Activated CD4-positive, alpha-beta T cell treated with anti-CD3 and anti-CD28 coated beads, Interleukin-2, amount 10 ng/mL, durations not matched to agents 24 days and 14 days (primary cell): ENCODE measurements around the gene POMT2. TPM values are rescaled to one million over a fixed set of nuclear protein-coding genes. Genes with fewer than 3 reads are reported as not detected.

Experiments used
- DNase-seq: peaks from one replicate; pipeline ENCODE4 v3.0.0; 2022
- H3K27ac Mint-ChIP-seq: one replicate; pipeline ENCODE4 v1.8.0; 2022; ENCODE audit warnings: mild to moderate bottlenecking, mixed read lengths
- H3K27me3 Mint-ChIP-seq: one replicate; pipeline ENCODE4 v1.8.0; 2022; ENCODE audit warnings: mixed read lengths
- H3K36me3 Mint-ChIP-seq: one replicate; pipeline ENCODE4 v1.8.0; 2022; ENCODE audit warnings: low read depth, mild to moderate bottlenecking, mixed read lengths
- H3K4me1 Mint-ChIP-seq: one replicate; pipeline ENCODE4 v1.8.0; 2021; ENCODE audit warnings: mixed read lengths
- H3K4me3 Mint-ChIP-seq: one replicate; pipeline ENCODE4 v1.8.0; 2022; ENCODE audit warnings: mild to moderate bottlenecking, moderate library complexity, mixed read lengths
- H3K9me3 Mint-ChIP-seq: one replicate; pipeline ENCODE4 v1.8.0; 2021; ENCODE audit warnings: mixed read lengths
- intact Hi-C: fragments of 100-400 bp; cut with micrococcal nuclease; formaldehyde crosslinking; loops from one replicate; pipeline ENCODE4 v1.15.1; 2023
- total RNA-seq: library from RNA; stranded (reverse); gene quantifications from 2 replicates; pipeline ENCODE4 v1.2.3, GENCODE V29; 2022

POMT2 gene
- total RNA-seq, 1 donor from 2014 or later = 23.5 TPM

DNA sequence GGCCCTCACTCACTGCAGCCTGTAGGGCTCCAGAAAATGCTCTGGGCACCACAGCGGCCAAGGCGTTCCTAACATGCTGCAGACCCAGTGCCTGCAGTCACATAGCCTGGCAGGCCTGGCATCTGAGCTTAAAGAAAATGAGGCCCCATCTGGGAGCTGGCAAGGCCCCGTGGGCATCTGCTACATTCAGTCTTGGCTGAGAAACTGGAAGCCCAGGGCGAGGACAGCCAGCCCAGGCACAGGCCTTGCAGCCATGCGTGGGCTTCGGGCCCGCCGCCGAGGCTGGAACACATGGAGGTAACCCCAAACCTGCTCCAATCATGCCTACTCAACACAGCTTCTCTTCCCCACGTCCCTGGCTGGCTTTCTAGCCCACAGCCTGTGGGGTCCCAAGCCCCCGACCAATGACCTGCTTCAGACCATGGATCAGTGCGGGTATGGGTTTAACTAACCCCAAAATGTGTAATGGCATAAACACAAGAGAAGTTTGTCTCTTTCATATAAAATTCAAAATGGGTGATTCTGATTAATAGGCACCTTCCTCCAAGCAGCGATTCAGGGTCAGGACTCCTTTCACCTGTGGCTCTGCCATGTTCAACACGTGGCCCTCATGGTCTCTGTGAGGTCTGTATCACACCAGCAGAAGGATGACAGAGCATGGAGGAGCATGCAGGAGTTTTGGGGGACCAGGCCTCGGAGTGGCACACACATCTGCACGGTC is 56.1 kb downstream of the POMT2 start:
- Mint-ChIP-seq H3K27ac (no peak overlapping the region), H3K27me3 (peaks cover 23% of the 10 kb centered on the region), H3K9me3 (peaks cover 3% of the 10 kb centered on the region), H3K4me1 (no peaks in the 10 kb centered on the region), H3K36me3 (no peaks in the 10 kb centered on the region), H3K4me3 (no peak overlapping the region)
- DNase-seq = no peak
- intact Hi-C loops = no loop called here

DNA sequence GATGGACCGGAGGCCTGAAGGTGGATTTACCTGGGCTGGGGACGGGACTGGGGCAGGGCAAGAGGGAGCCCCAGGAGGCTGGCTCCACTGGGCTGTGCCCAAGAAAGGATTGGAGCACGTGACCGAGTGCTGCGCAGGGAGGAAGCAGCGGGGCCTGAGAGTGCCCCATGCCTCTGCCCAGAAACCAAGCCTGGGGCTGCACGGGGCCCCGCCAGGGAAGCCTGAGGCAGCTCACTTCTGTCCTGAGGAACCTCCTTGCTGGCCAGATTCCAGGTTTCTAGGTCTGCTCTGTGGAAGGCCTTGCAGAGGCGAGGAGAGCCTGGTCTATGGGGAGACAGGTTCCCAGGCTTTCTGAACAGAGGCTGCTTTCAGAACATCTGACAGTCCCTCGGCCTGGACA is 60.1 kb downstream of the POMT2 start:
- intact Hi-C loops = no loop called here
- no peak for DNase-seq
- no peaks in the 10 kb centered on the region for H3K4me1 Mint-ChIP-seq
- no peaks in the 10 kb centered on the region for H3K9me3 Mint-ChIP-seq
- H3K36me3 Mint-ChIP-seq = no peaks in the 10 kb centered on the region
- H3K4me3 Mint-ChIP-seq = no peak overlapping the region
- no peak overlapping the region for H3K27ac Mint-ChIP-seq
- H3K27me3 Mint-ChIP-seq = peaks cover 9% of the 10 kb centered on the region

DNA sequence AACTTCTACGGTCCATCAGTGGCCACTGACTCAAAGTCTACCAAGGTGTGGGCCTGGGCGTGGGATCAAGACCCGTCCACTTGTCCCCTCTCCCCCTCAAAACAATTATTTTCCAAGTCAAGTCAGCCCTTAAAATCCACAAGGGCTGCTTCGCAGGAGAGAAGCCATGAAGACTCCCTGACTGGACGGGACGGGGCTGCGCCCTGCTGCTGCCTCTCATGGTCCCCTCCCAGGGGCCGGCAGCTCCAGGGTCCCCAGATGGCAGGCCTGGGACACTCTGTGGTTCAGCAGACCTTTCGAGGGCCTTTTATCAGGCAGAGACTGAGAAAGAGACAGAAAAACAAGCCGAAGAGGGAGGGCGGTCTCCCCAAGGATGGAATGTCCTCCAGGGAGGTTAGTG is 60.5 kb downstream of the POMT2 start:
- Mint-ChIP-seq H3K36me3 (no peaks in the 10 kb centered on the region), H3K4me3 (no peak overlapping the region), H3K27me3 (peaks cover 9% of the 10 kb centered on the region), H3K4me1 (no peaks in the 10 kb centered on the region), H3K9me3 (no peaks in the 10 kb centered on the region), H3K27ac (no peak overlapping the region)
- intact Hi-C loops = no loop called here
- DNase-seq = no peak

- Mint-ChIP-seq H3K27ac (no peak overlapping the region), H3K27me3 (peaks cover 9% of the 10 kb centered on the region), H3K4me1 (no peaks in the 10 kb centered on the region), H3K9me3 (no peaks in the 10 kb centered on the region), H3K4me3 (no peak overlapping the region), H3K36me3 (no peaks in the 10 kb centered on the region)
- intact Hi-C loops = no loop called here
- DNase-seq = no peak
These were observed 61.5 kb downstream of the POMT2 start for GRCh38 chr14:77259025-77259715.

GRCh38 chr14:77258566-77258965 is 62.1 kb downstream of the POMT2 start:
- no peaks in the 10 kb centered on the region for H3K9me3 Mint-ChIP-seq
- DNase-seq = no peak
- H3K36me3 Mint-ChIP-seq = no peaks in the 10 kb centered on the region
- no peak overlapping the region for H3K4me3 Mint-ChIP-seq
- peaks cover 7% of the 10 kb centered on the region for H3K27me3 Mint-ChIP-seq
- intact Hi-C loops = no loop called here
- no peak overlapping the region for H3K27ac Mint-ChIP-seq
- no peaks in the 10 kb centered on the region for H3K4me1 Mint-ChIP-seq

- no peaks in the 10 kb centered on the region for H3K36me3 Mint-ChIP-seq
- intact Hi-C loops = no loop called here
- no peaks in the 10 kb centered on the region for H3K4me1 Mint-ChIP-seq
- H3K4me3 Mint-ChIP-seq = no peak overlapping the region
- H3K27ac Mint-ChIP-seq = no peak overlapping the region
- no peak for DNase-seq
- peaks cover 5% of the 10 kb centered on the region for H3K27me3 Mint-ChIP-seq
- H3K9me3 Mint-ChIP-seq = no peaks in the 10 kb centered on the region
These were observed 63.0 kb downstream of the POMT2 start for GRCh38 chr14:77257700-77258099.

GRCh38 chr14:77256694-77257093 is 64.0 kb downstream of the POMT2 start:
- no peaks in the 10 kb centered on the region for H3K9me3 Mint-ChIP-seq
- no peak overlapping the region for H3K4me3 Mint-ChIP-seq
- intact Hi-C loops = no loop called here
- no peak overlapping the region for H3K27ac Mint-ChIP-seq
- H3K4me1 Mint-ChIP-seq = no peaks in the 10 kb centered on the region
- peaks cover 5% of the 10 kb centered on the region for H3K27me3 Mint-ChIP-seq
- DNase-seq = no peak
- H3K36me3 Mint-ChIP-seq = no peaks in the 10 kb centered on the region

DNA sequence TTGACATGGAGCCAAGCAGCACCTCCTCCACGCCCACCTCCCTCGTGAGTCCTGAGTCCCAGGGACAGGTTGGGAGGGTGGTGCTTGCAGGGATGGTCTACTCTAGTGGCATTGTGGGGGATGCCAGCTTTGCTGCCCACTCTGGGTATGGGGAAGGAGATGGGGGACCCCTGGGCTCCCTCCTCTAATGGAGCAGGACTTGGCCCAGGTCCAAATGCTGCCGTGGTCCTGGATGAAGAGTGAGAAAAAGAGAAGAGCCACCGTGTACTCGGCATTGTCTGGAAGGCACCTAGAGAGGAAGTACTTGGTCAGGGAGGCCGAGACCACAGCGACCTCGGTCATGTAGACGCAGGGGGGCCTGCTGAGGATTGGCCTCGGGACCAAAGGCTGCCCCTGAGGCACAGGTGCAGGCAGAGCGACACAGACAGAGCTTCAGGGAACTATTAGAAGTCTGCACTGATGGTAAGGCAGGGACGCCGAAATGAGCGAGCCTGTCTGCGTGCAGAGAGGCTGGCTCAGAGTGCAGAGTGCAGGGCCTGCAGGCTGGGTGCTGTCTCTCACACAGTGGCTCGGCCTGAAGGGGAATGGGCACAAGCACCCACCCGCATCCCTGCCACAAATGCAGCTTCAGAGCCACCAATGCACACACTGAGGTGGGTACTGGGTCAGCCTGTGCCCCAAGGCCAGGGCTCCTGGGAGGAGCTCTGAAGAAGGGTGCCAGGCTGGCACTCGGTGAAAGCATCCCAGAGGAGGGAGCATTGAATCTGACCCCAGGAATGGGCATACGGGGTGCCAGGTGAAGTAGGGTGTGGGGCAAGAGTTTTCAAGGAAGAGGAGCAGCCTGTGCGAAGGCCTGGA is 67.1 kb downstream of the POMT2 start:
- Mint-ChIP-seq H3K36me3 (no peaks in the 10 kb centered on the region), H3K4me1 (no peaks in the 10 kb centered on the region), H3K27me3 (peaks cover 2% of the 10 kb centered on the region), H3K9me3 (no peaks in the 10 kb centered on the region), H3K27ac (no peak overlapping the region), H3K4me3 (no peak overlapping the region)
- DNase-seq = no peak
- intact Hi-C loops = no loop called here

DNA sequence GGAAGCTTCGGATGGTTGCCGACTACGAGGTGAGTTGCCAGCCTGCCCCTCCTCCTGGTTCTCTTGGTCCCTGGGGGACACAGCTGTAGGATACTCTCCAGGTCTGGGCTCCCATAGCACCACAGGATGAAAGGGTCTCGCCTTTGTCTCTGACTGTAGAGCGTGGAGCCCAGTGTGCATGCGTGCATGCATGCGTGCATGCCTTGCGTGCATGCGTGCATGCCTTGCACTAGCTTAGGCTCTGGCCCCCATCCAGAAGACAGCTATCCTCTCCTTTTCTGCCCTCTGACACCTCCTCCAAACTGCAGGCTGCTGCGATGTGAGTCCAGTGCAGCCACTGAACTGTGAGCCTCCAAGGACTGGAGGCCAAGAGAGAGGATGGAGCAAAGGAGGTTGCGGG is 68.8 kb downstream of the POMT2 start:
- Mint-ChIP-seq H3K4me1 (no peaks in the 10 kb centered on the region), H3K9me3 (no peaks in the 10 kb centered on the region), H3K4me3 (no peak overlapping the region), H3K27me3 (peaks cover 2% of the 10 kb centered on the region), H3K27ac (no peak overlapping the region), H3K36me3 (no peaks in the 10 kb centered on the region)
- no peak for DNase-seq
- intact Hi-C loops = no loop called here

- DNase-seq = no peak
- intact Hi-C loops = no loop called here
- H3K4me3 Mint-ChIP-seq = no peak overlapping the region
- peaks cover 2% of the 10 kb centered on the region for H3K27me3 Mint-ChIP-seq
- no peaks in the 10 kb centered on the region for H3K4me1 Mint-ChIP-seq
- H3K27ac Mint-ChIP-seq = no peak overlapping the region
- H3K9me3 Mint-ChIP-seq = no peaks in the 10 kb centered on the region
- H3K36me3 Mint-ChIP-seq = no peaks in the 10 kb centered on the region
These were observed 69.8 kb downstream of the POMT2 start for GRCh38 chr14:77250927-77251326.

DNA sequence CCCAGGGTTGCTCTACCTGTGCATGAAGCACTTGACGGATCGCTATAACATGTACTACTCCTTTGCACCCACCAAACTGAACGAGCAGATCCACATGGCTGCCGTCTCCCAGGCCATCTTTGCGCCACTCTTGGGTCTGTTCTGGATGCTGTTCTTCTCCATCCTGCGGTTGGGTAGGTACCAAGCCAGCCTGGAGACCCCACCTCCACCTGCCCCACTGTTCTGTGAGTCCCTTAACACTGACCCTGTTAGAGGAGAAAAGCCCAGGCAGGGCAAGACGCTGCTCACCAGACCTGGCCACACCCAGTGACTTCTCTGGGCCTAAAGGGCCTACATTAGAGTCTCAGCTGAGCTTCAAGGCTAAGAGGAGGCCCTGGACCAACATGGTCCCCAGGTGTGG is 71.4 kb downstream of the POMT2 start:
- Mint-ChIP-seq H3K4me1 (no peaks in the 10 kb centered on the region), H3K36me3 (no peaks in the 10 kb centered on the region), H3K27me3 (peaks cover 2% of the 10 kb centered on the region), H3K4me3 (no peak overlapping the region), H3K27ac (no peak overlapping the region), H3K9me3 (no peaks in the 10 kb centered on the region)
- intact Hi-C loops = no loop called here
- DNase-seq = no peak

- Mint-ChIP-seq H3K36me3 (no peaks in the 10 kb centered on the region), H3K27ac (no peak overlapping the region), H3K4me3 (no peak overlapping the region), H3K27me3 (peaks cover 2% of the 10 kb centered on the region), H3K4me1 (no peaks in the 10 kb centered on the region), H3K9me3 (no peaks in the 10 kb centered on the region)
- DNase-seq = no peak
- intact Hi-C loops = no loop called here
These were observed 72.0 kb downstream of the POMT2 start for GRCh38 chr14:77248666-77249065.

DNA sequence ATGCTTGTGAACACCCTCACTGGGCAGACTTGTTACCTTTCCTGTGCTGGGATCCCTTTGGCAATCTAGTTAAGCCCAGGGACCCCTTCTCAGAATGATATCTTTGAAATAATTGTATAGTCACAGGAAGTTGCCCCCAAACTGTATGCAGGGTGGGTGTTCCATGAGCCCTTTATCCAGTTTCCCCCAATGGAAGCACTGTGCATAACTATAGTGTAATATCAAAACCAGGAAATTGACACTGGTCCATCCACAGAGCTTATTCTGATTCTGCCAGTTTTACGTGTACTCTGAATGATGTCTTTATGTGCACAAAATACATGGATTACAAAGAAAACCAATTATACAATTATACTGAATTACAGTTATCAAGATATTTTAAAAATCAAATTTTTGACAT is 73.9 kb downstream of the POMT2 start:
- DNase-seq = no peak
- Mint-ChIP-seq H3K36me3 (no peaks in the 10 kb centered on the region), H3K27ac (no peak overlapping the region), H3K27me3 (no peaks in the 10 kb centered on the region), H3K9me3 (no peaks in the 10 kb centered on the region), H3K4me3 (no peak overlapping the region), H3K4me1 (no peaks in the 10 kb centered on the region)
- intact Hi-C loops = no loop called here

DNA sequence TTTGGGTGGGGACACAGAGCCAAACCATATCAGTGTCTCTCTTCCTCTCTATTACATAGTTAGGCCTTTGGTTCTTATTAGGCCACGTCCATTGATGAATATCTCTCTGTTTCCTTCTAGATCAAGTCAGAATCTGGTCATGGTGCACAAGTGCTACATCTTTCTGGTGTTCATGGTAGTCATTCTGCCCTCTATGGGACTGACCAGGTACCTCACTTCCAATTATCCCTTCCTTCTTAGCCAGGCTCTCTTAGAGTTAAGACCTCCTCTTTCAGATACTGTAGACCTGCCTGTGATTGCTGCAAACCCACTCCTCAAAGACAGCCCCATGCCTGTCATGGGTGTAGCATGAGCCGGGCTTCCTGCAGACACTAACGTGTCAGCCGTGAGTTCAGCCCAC is 74.9 kb downstream of the POMT2 start:
- DNase-seq = no peak
- Mint-ChIP-seq H3K27me3 (no peaks in the 10 kb centered on the region), H3K36me3 (no peaks in the 10 kb centered on the region), H3K4me1 (no peaks in the 10 kb centered on the region), H3K27ac (no peak overlapping the region), H3K9me3 (no peaks in the 10 kb centered on the region), H3K4me3 (no peak overlapping the region)
- intact Hi-C loops = no loop called here
